ENCODE data around the gene ASAP2.

The ASAP2 gene

DNA sequence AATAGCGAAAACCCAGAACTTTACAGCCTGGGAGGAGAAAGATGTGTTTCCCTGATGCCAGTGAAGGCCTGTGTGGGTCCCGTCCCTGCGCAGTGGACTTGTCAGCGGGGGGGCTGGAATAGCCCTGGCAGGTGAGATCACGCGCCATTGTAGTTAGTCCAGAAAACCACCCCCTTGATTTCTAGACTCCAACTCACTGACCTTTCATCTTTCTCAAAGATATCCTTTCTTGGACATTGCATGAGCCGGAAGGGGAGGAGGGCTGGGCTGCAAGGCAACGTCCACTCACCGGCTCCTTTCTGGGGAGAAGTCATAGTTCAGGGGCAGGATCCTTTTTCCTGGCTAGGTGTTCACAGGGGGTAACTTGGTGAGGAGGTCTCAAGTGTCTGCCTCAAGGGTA lies 22.3 kb upstream of the ASAP2 start:
- no peak for DNase-seq (ENCODE audit: low spot score)

DNA sequence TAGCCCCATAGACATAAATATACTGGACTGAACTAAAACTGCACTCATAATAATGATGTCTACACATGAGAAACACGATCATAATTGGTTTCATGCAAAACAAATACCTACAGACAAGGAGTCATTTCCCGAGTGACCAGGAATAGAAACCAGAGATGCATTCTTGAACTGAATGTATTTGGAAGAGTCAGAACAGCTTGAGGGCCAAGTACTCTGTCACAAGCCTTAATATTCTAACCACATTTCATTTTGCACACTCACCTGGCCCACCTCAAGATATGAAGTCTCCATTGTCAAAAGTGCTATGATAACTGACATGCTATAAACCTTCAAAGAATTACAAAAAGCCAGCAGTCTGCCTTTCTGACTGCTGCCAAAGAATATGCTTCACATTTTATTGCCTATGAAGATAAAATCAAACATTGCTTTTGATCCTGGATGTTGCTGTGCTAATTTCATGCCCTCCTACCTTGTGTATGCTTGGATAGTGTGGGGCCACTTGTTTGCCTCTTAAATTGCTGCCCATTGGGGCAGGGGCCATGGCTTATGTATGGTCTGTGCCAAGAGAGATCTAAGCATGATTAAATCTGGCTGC lies 18.9 kb upstream of the ASAP2 start:
- DNase-seq (ENCODE audit: low spot score): no peak

DNA sequence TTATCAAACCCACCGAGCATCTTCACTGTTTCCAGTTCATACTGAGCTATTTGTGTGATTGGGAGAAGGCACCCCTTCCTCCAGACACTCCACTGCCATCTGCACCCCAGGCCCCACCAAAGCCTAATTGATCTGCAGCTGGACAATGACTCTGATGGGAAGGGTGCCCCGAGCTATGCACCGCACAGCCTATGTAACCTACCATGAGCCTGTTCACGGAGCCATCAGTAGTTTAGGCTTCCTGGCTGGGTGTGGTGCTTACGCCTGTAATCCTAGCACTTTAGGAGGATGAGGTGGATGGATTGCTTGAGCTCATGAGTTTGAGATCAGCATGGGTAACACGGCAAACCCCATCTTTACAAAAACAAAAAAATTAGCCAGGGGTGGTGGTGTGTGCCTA lies 17.8 kb upstream of the ASAP2 start:
- DNase-seq (ENCODE audit: low spot score): no peak

GRCh38 chr2:9189901-9190300 lies 16.7 kb upstream of the ASAP2 start:
- no peak for DNase-seq (ENCODE audit: low spot score)

DNA sequence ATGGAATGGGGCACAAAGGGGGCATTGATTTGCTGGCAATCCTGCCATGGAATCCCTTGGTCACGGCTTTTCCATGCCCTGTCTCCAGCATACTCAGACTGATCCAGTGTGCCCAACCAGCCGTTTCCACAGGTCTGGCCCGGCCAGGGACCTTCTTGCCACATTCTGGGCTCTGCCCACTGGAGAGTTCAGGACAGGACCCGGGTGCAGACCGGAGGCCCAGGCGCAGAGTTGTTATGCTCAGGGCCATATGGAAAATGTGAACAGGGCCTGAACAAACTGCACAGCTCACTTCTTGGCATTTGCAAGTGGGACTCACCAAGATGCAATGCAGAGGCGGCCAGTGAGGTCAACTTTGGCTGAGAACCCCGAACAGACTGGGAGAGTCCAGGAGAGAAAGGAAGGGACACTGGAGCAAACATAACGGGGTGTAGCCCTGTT lies 15.6 kb upstream of the ASAP2 start:
- no peak for DNase-seq (ENCODE audit: low spot score)

DNA sequence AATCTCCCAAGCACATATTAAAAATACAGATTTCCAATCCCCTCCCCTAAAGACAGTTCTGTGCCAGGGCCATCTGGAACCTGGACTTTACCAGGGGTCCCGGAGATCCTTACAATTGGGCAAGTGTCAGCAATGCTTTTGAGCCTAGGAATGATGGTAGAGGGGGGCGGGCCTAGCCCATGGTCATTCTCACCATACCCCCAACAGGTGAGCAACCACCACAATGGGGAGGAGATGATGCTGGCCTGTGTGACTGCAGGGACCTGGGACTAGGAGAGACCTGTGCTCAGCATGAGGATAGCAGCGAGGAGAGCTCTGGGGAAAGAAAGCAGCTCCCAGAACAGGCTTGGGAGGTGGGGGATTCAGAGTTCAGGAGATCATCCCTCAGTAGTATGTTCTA lies 13.9 kb upstream of the ASAP2 start:
- no peak for DNase-seq (ENCODE audit: low spot score)

DNA sequence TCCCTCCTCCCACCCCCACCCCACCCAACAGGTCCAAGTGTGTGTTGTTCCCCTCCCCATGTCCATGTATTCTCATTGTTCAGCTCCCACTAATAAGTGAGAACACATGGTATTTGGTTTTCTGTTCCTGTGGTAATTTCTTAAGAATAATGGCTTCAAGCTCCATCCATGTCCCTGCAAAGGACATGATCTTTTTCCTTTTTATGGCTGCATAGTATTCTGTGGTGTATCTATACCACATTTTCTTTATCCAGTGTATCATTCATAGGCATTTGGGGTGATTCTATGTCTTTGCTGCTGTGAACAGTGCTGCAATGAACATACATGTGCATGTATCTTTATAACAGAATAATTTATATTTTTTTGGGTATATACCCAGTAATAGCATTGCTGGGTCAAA lies 12.3 kb upstream of the ASAP2 start:
- DNase-seq (ENCODE audit: low spot score): no peak

GRCh38 chr2:9196637-9197036 lies 10.0 kb upstream of the ASAP2 start:
- DNase-seq (ENCODE audit: low spot score): no peak

GRCh38 chr2:9197916-9198315 lies 8.7 kb upstream of the ASAP2 start:
- no peak for DNase-seq (ENCODE audit: low spot score)

DNA sequence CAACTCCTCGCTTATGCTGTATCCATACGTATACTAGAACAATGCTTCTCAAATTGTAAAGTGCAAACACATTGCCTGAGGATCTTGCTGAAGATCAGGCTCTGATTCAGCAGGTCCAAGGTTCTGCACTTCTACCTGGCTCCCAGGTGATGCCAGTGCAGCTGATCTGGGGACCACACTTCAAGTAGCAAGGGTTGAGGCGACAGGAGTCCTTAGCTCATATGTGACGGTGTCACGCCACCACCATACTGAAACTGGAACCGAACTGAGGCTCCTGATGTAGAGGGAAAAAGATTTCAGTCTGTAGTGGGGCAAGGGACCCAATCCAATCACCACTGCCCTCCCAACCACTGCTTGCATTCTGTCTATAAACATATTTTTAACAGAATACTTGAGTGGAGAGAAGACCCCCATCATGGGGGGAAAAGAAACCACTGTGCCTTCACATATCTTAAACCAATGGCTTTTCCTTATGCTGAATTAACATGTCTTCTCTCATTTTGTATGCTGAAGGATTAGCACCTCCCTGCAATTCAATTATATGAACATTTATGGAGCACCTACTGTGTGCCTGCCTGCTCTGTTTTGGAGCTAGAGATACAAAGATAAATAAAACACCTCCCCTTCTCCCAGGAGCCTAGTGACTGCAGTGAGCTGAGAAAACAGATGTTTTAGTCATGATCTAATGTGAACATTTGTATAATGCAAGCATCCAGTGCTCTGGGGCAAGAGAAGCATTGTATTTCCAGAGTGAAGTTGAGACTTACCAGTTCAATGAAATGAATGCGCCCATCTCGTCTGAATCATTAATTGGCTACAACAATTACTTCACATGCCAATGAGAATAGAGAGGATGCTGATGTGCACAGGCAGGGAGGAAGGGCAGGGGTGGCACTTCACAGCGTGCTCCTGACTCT lies 6.6 kb upstream of the ASAP2 start:
- no peak for DNase-seq (ENCODE audit: low spot score)

DNA sequence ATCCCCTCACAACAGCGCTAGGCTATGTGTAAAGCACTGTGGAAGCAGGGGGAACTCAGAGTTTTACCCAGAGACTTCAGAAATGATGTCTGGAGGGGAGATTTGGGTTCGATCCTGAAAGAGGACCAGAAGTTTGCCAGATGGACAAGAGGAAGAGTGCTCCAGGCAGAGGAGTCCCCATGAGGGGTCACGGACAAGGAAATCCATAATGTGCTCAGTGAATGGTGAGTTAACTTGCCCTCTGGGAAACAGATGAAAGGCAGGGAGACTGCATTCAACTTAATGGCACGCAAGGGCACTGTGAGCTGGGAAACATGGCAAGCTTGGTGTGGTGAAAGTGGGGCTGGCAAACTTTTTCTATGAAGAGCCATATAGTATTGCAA lies 6.0 kb upstream of the ASAP2 start:
- DNase-seq (ENCODE audit: low spot score): no peak

DNA sequence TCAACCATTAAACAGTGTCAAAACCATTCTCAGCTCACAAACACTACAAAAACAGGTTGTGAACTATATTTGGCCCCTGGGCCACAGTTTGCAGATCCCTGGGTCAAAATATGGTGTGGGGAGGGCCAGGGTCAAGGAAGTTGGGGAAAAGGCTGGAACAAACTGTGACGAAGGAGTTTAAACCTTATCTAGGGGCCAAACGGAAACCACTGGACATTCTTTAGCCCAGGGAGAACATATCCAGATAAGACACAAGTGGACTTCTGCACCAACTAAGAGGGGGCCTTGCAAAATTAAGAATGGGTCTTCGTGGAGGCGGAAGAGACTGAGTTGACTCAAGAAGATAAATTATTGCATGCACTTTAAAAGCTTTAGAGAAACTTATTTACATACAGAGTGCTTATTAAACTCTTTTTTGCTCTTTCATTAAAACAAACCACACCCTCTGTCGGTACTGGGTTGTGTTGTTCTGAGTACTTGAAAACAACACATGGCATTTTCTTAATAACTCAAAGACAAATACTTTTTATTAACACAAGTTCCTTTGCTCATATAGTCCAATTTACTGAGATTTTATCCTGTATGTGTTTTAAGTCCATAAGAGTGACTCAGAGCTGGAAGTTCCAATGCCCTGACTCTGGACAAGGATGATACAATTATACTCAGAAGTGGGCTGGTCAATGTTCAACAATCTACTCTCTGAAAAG lies 5.3 kb upstream of the ASAP2 start:
- DNase-seq (ENCODE audit: low spot score): no peak

DNA sequence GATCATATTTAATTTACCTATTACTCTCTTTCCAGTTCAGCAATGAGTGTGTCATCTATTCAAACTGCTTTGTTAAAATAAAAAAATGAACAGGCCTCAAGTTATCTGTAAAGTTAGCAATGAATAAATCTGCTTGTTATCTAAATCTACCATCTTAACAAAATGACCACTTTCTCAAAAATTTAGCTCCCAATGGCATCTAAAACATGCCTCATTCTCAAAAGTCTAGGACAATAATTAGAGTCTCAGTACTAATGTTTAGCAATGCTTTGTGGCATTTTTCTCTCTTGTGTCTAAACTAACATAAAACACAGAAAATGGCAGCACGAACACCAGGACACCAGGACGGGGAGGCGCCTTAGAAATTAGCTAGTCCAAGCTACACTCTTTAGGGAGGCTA lies 3.6 kb upstream of the ASAP2 start:
- no peak for DNase-seq (ENCODE audit: low spot score)

GRCh38 chr2:9203876-9204275 lies 2.7 kb upstream of the ASAP2 start:
- DNase-seq (ENCODE audit: low spot score): no peak

GRCh38 chr2:9204939-9205338 lies 1.7 kb upstream of the ASAP2 start:
- DNase-seq (ENCODE audit: low spot score): no peak

DNA sequence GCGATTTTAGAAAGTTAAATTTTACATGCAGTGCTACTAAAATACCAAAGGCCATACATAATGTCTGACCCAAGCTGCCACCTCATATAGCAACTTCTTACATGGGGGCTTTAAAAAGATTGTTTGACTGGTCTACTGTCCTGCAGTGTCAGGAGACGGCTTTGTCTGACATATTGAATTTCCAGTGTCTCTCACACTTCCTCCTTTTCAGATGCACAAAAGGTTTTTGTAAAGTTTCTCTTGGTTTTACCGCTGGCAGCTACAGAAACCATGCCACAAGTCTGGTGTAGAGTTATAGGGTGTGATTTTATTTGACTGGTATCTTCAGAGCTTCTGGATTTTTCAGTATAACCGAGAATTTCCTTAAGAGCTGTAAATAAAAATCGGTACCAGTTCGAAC lies 1.1 kb upstream of the ASAP2 start:
- no peak for DNase-seq (ENCODE audit: low spot score)

GRCh38 chr2:9206991-9207640 lies 504 bp downstream of the ASAP2 start:
- no peak for DNase-seq (ENCODE audit: low spot score)

- DNase-seq (ENCODE audit: low spot score): no peak
Observed at GRCh38 chr2:9207641-9208311, 1.2 kb downstream of the ASAP2 start.

- no peak for DNase-seq (ENCODE audit: low spot score)
Observed at GRCh38 chr2:9208875-9209274, 2.3 kb downstream of the ASAP2 start.

- DNase-seq (ENCODE audit: low spot score): no peak
Observed at GRCh38 chr2:9210030-9210429, 3.4 kb downstream of the ASAP2 start.

GRCh38 chr2:9211496-9211895 lies 4.9 kb downstream of the ASAP2 start:
- no peak for DNase-seq (ENCODE audit: low spot score)

- DNase-seq (ENCODE audit: low spot score): no peak
Observed at GRCh38 chr2:9212010-9212635, 5.5 kb downstream of the ASAP2 start.
